T1000 (cell line): ENCODE measurements around the gene NEDD4L.
"Not testable (repeated sequence)": the region's sequence is repeated elsewhere in the genome, so short reads cannot be mapped to it uniquely, and the experiment has no call there.

Experiments used
- DNase-seq: peaks from one replicate; lab custom pipeline; 2025; ENCODE audit warnings: mixed read lengths; lab: John Stamatoyannopoulos, UW

Gene NEDD4L

DNA sequence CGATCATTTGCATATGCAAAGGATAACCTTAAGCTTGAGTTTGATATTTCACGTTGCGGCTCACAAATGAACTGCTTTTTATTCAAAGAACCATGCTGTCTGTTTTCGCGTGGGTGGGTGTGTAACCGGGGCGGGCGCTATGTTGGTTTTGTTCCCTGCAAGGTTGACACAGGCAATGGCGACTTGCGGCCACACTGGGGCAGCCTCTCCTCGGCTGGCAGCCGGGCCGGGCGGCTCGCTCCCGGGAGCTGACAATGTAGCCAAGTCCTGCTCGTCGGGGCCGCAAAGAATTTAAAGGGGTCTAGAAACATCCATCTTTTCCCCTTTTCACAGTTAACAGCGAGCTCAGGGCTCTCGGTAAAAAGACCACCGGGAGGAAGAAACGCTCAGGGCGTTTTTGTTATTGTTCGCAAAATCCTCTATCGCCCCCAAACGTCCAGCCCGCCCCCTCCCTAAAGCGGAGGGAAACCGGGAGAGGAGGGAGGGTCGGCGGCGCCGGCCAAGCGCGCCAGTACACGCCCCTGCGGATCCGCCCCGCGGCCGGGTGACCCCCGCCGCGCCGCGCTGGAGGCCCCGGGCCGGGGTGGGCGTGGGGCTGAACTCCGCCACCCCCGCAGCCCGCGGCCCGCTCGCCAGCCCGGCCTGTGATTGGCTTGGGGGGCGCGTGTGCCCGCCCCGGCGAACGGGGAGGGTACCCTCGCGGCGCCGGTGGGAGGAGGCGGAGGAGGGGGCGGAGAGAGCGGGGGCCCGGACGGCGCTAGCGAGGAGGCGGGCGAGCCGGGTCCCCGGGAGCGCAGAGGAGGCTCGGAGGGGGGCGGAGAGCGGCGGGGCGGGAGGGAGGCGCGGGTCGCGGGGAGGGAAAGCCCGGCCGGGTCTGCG, at the start of gene NEDD4L:
Gene NEDD4L, plus strand, starts transcription at position 736 of the 879 bp plus-strand sequence. CDS start 435 bp downstream, outside the sequence.
- peak; percentile 59 for DNase-seq

DNA sequence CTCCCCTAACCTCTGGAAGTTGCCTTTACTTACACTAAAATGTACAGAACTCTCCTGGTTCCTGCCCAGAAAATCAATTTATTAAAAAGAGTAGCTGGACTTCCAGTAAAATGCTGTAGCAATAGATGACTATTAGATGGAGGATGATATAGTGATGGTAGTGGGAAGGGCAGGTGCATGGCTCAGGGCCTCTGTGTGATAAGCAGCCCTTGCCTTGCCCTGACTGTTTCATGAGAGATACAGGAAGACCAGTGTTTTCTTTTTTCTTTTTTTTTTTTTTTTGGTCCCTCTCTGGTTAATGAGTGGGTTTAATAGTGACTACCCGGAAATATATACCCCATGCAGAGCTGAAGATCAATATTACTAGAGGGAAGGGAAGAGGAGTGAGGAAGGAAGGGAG, 48.7 kb upstream of the NEDD4L start:
- DNase-seq = no peak

DNA sequence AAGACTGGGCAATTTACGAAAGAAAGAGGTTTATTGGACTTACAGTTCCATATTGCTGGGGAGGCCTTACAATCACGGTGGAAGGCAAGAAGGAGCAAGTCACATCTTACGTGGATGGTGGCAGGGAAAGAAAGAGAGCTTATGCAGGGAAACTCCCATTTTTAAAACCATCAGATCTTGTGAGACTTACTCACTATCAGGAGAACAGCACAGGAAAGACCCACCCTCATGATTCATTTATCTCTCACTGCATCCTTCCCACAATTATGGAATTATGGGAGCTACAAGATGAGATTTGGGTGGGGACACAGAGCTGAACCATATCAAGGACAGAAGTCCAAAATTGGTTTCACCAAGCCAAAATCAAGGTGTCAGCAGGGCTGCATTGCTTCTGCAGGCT, 47.1 kb upstream of the NEDD4L start:
- not testable (repeated sequence) for DNase-seq

DNA sequence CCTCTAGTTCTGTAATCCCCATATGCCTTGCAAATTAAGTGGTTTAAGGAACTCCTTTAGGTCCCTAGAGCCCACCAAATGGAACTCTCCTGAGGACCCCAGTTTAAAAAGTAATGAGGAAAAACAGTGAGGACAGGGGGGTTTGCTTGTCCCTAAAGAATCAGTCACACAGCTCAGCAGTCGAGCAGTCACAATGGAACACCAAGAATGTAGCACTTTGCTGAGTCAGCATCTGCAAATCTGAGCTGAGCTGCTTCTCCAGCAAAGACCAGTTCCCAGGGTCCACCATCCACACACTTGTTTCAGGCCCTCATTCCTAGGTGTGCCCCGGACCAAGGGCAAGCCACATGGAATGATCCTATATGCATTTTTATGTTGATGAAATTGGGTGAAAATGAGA, 46.2 kb upstream of the NEDD4L start:
- DNase-seq = no peak

DNA sequence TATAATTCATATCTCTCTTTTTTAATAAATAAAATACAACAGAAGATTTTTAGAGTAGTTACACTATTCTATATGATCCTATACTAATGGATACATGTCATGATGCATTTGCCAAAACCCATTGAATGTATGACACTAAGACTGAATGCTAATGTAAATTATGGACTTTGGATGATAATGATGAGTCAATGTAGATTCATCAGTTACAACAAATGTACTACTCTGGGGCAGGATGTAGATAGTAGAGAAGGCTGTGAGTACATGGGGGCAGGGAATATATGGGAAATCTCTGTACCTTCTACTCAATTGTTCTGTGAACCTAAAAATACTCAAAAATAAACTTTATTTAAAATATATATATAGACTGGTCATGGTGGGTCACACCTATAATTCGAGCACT, 45.6 kb upstream of the NEDD4L start:
- no peak for DNase-seq

DNA sequence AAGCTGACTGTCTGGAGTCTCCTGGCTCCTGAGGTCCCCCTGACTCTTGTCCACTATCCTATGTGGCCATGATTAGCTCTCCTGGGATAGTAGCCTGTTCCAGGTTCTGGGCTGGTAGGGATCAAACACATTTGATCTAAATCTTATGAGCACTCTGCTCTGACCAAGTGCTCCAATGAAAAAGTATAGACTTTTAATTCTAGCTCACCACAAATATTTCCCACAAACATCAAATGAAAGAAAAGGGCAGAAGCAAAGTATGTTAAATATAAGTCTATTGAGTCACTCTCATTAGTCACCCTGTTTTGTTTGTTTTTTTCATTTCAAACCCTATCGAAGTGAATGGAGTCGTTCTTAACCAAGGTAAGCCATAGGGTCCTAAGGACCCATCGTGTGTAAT, 39.7 kb upstream of the NEDD4L start:
- no peak for DNase-seq

DNA sequence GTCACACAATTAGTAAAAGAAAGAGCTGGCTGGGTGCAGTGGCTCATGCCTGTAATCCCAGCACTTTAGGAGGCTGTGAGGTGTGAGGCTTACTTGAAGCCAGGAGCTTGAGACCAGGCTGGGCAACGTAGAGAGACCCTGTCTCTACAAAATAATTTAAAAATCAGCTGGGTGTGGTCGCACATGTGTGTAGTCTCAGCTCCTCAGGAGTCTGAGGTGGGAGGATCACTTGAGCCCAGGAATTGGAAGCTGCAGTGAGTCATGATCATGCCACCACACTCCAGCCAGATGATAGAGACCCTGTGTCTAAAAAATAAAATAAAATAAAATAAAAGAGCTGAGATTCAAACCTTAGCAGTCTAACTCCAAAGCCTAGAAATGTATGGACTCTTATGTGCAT, 39.0 kb upstream of the NEDD4L start:
- no peak for DNase-seq

DNA sequence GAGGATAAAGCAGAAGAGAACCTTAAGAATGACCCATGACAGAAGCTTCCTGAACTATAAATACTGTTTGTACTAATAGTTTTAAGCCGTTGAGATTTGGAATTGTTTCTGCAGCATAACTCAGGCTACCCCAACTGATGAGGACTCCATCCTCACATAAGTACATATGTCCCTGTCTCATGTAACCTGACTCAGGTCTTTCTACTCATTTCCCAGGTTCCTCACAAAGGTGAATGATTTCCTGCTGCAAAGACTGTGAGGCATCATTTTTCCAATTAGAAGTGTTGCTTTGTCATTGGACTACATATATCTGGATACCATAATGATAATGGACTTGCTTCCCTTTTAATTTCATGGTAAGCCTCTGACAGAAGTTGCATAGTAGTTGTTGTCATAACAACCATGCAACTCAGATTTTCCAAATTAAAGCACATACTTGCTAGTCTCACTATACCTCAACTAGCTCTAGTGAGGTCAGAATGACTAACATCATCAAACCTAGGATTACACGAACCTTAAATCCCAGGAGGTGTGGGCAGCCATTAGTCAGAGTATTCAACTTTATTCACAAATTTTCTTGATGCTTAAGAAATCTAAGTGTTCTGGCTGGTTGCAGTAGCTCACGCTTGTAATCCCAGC, 38.0 kb upstream of the NEDD4L start:
- peak; percentile 13 for DNase-seq

DNA sequence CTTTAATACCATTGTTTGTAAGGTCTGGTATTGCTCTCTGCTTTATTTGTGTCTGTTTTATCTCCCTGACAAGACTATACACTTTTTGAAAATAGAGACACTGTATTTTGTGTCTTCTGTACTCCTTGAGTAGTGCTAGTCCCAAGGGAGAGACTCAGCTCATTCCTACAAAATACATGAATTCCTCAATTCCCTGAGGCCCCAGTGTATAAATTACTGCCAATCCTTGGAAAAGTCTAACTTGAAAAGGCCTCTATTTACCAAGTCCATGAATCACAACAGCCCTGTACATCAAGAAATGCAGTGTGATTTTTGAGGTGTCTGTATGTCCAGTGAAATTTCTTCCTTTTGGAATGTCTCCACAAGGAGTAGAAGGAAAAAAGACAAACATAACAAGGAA, 34.9 kb upstream of the NEDD4L start:
- no peak for DNase-seq

DNA sequence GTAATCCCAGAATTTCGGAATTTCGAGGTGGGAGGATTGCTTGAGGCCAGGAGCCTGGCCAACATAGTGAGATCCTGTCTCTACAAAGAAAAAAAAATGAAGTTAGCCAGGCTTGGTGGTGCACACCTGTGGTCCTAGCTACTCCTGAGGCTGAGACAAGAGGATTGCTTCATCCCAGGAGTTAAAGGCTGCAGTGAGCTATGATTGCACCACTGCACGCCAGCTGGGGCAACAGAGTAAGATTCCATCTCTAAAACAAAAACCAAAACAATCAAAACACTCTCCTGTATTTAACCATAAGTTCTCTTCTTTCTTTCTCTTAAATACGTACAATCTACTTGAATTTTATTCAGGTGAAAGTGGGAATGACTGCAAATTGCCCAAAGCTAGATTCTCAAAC, 33.8 kb upstream of the NEDD4L start:
- no peak for DNase-seq

DNA sequence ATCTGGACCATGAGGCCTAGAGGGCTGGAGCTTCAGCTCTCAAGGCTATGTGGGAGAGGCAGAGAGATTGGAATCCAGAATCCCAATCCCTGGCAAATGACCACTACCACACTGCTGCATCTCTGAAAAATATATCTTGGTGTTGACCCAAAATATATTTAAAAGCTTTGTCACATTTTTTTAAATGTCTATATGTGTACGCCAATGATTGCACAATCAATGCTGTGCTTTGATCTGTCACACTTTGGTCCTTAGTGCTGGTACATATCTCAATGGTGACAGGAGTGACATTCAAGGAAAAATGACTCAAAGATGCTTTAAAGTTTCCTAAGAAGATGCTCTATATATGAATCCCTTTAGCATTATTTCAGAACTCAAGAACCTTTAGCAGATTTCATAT, 31.7 kb upstream of the NEDD4L start:
- DNase-seq = no peak

DNA sequence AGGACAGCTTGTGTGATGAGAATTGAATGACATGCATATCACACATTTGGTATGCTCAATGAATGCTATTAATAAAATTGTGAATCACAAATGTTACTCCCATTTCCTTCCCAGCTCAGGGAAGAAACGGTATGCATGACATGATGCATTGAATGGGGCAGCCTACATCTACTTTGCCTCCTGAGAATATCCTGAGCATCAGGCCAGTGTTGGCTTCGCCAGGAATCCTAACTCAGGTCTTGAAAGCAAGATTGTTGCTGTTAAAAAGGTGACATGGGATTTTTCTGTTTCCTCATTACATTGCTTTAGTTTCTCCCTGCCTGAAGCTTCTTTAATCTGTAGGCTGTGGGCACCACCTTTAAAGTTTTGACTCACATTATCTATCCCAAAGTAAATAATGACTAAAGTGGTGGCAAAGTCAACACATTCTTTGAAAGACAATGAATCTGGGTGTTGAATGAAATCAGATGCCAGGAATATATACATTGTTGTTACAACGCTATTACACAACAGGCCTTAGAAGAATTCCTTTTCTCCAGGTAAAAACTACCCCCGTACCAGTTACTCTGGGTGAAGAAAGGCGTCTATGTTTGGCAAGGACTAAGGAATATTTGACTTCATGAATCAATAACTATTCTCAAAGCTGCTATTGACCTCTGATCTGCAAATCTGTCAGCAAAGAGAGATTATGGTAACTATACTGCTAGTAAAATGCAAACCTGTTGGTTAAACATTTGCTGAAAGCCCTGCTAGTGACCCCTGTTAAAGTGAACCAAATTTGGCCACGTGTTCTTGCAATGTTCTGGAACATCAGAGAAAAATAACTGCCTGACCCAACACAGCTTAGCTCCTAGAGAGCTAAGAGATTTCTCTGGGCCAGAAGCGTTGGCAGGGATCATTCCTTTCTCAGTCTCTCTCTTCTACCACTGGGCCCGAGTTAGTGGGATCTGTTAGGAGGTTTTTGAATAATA, 30.5 kb upstream of the NEDD4L start:
- no peak for DNase-seq

DNA sequence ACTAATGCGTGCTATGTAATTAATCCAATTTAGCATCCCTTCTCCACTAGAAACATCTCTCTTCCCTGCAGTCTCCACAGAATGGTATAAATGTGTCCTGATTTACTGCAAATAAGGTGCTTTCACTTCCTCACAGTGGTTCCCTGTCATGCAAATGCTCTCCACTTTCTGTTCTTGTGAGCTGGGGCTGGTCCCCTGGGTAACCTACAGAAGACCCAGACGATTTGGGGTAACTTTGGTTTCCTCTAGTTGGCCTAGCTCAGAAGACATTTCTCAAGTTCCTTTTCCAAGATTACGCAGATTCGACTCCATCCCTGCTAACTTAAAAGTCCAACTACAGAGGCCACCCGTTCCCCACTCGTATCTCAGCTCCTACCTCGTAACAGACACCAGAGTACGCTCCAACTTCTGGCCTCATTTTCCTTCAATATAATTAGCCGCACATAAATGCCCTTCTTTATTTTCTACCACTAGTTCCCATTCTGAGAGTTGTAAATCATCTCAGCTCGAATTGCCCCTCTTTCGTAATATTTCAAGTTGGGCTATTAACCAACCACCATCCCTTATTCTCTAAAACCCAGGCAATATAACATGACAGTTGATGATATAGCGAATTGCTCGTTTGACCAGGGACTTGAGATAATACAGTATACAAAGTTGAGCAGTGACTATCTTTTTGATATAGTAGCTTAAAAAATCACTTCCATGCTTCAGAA, 28.8 kb upstream of the NEDD4L start:
- DNase-seq = no peak

DNA sequence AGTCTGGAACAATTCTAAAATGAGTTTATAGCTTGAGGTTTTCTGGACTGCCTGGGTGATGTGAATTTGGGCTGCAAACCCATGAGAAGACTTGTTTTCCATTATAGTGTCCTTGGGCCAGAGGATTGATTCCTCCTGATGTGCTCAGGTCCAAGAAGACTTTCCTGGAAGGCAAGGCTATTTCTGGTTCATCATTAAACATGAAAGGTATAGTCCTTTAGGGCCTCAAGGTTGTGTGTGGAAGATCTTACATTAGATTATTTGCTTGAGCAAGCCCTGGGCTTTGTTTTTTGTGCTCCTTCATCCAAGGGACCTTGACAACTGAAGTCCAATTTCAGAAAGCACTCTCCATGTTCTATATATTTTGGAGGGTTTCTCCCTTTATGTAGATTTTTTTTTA, 26.8 kb upstream of the NEDD4L start:
- DNase-seq = no peak

DNA sequence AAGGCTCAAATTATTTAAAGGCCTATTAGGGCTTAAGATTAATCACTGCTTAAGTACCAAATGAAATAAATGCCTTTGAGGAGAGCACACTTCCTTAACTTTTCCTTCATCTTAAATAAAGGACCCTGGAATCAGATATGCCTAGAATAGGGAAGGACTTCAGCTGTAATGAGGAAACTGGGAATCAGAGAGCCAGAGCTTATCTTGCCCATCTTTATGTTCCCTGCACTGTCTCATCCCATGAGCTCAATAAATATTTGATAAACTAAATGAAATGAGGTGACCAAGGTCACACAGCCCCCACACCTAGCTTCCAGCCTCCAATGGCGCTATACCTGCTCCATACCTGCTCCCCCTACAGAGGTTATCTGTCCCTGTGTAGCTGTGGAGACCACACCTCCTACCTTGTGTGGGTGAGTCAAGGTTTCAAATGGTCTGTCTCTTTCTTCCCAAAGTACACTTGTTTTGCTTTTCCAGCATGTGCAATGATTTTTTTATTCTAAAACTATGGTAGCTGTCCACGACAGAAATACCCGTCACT, 23.4 kb upstream of the NEDD4L start:
- no peak for DNase-seq

DNA sequence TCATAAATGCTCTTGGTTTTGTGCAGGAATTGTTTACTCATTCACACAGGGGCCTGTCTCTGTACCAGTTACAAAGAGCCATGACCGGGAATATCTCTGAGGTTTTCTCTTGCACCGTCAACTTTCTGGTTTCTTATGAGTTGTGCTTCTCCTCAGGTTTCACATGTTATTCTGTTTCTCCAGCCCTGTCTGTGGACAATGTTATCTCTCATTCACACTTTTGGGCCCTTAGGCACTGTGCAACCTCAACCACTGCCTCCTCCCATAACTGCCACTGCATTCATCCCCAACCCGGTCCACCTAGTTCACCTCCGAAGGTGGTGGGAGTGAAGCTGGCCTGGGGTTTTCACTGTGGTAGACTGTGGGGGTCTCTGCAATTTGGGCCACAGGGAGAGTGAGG, 22.5 kb upstream of the NEDD4L start:
- DNase-seq = no peak

DNA sequence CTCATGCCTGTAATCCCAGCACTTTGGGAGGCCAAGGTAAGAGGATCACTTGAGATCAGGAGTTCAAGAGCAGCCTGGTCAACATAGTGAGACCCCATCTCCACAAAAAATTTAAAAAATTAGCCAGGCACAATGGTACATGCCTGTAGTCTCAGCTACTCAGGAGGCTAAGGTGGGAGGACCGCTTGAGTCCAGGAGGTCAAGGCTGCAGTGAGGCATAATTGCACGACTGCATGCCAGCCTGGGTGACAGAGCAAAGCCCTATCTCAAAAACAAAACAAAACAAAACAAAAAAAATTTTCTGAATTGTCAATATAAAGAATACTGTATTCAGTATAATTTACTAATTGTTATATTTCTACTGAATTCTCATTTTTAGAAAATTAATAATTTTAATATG, 20.9 kb upstream of the NEDD4L start:
- DNase-seq = no peak

DNA sequence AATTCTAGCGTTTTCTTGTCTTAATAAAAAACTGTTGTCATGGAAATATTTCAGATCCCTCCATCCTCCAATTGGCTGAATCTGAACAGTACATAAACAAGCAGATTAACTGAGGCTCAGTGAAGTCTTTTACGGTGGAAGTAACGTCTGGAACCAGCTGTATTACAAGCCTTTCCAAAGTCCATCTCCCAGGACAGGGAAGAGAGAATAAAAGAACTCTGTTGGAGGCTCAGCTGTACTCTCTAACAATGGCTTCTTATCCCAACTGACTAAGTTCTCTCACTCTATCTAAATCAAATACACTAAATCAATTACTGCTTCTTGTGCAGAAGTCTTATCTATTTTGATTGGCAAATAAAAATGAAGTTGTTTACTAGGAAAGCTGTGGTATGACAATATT, 19.9 kb upstream of the NEDD4L start:
- no peak for DNase-seq

DNA sequence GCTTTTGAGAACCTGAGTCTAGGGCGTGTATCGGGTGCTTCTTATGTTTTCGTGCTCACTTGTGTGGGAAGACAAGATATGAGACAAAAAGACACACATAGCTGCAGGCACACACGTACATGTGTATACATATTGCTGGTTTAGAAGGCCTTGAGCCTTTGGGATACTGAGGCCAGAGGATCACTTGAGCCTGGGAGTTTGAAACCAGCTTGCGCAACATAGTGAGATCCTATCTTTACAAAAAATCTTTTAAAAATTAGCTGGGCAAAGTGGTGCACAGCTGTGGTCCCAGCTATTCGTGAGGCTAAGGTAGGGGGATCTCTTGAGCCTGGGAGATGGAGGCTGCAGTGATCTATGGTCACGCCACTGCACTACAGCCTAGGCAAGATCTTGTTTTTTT, 18.8 kb upstream of the NEDD4L start:
- DNase-seq = no peak

DNA sequence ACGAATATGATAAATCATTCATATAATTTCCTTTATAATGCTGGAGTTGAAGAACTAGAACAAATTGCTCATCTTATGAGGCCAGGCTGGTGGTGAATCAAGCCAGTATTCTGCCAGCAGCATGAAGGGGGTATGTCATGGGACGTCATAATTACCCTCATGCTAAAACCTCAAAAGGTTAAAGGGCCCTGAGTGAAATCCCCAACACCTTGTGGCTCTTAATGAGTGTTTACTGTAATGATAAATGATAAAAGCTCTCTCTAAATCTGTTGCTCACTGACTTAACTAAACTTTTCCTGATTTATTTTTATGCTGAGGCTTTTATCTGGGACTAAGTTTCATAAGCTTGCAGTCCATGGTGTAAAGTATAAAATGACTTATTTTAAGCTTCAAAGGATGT, 18.3 kb upstream of the NEDD4L start:
- no peak for DNase-seq

DNA sequence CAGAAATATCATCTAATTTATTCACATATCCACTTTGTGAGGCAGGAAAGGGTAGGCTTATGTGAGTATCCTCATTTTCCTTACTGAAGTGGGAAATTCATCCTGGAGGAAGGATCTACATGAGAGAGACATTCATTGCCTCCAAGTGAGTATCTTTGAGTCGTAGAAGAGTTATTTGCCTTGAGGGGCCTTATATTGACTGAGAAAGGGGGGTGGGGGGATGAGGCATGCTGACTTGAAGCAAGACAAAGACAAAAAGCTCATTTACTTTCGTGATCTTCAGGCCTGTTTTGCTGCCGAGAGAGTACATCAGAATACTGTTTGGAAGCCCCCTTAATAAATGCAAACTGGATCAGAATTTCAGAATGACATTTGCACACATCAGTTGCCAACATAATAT, 17.6 kb upstream of the NEDD4L start:
- no peak for DNase-seq

DNA sequence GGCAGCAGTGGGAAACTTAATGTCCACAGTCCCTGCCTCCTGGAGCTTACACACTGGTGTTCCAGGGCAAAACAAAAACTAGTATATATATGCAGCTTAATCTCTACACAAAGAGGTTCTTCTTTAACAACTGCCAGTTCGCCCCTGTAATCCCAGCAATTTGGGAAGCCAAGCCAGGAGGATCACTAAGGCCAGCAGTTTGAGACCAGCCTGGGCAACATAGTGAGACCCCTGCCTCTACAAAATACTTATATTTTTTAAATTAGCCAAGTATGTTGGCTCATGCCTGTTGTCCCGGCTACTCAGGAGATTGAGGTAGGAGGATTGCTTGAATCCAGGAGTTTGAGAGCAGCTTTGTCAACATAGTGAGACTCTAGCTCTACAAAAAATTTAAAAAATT, 17.2 kb upstream of the NEDD4L start:
- no peak for DNase-seq
